OCI-M1 (cell line): ENCODE data around the gene ADAMTS12.
"Not testable (repeated sequence)": the region's sequence is repeated elsewhere in the genome, so short reads cannot be mapped to it uniquely, and the experiment has no call there.

ENCODE experiments used
- DNase-seq: peaks from one replicate; lab custom pipeline; 2025; lab: John Stamatoyannopoulos, UW

ADAMTS12 gene

GRCh38 chr5:33906248-33906647 is 14.5 kb upstream of the ADAMTS12 start:
- peak; percentile 5 for DNase-seq

- no peak for DNase-seq
Measured at GRCh38 chr5:33905381-33905780, 13.6 kb upstream of the ADAMTS12 start.

GRCh38 chr5:33903118-33903517 is 11.3 kb upstream of the ADAMTS12 start:
- DNase-seq, result no peak

- DNase-seq, result no peak
Measured at GRCh38 chr5:33901156-33901555, 9.4 kb upstream of the ADAMTS12 start.

GRCh38 chr5:33894566-33894965 is 2.8 kb upstream of the ADAMTS12 start:
- DNase-seq, result no peak

GRCh38 chr5:33892620-33893137 is 889 bp upstream of the ADAMTS12 start:
- DNase-seq, result no peak

GRCh38 chr5:33891446-33891787 is 373 bp downstream of the ADAMTS12 start:
- no peak for DNase-seq

GRCh38 chr5:33890131-33891032 is 1.4 kb downstream of the ADAMTS12 start:
- DNase-seq, result no peak

- no peak for DNase-seq
Measured at GRCh38 chr5:33888587-33888986, 3.2 kb downstream of the ADAMTS12 start.

GRCh38 chr5:33887268-33887667 is 4.5 kb downstream of the ADAMTS12 start:
- DNase-seq, result no peak

GRCh38 chr5:33886283-33886682 is 5.5 kb downstream of the ADAMTS12 start:
- DNase-seq, result no peak

- no peak for DNase-seq
Measured at GRCh38 chr5:33885679-33886078, 6.1 kb downstream of the ADAMTS12 start.

GRCh38 chr5:33883482-33883881 is 8.3 kb downstream of the ADAMTS12 start:
- no peak for DNase-seq

GRCh38 chr5:33880319-33880718 is 11.5 kb downstream of the ADAMTS12 start:
- no peak for DNase-seq

GRCh38 chr5:33877449-33877848 is 14.3 kb downstream of the ADAMTS12 start:
- DNase-seq, result no peak

GRCh38 chr5:33867241-33867640 is 24.5 kb downstream of the ADAMTS12 start:
- no peak for DNase-seq

GRCh38 chr5:33859177-33859576 is 32.6 kb downstream of the ADAMTS12 start:
- not testable (repeated sequence) for DNase-seq

GRCh38 chr5:33857037-33857436 is 34.8 kb downstream of the ADAMTS12 start:
- no peak for DNase-seq

GRCh38 chr5:33855396-33855795 is 36.4 kb downstream of the ADAMTS12 start:
- DNase-seq, result no peak

GRCh38 chr5:33854733-33855151 is 37.0 kb downstream of the ADAMTS12 start:
- DNase-seq, result no peak

GRCh38 chr5:33852837-33853236 is 39.0 kb downstream of the ADAMTS12 start:
- no peak for DNase-seq

GRCh38 chr5:33852319-33852718 is 39.5 kb downstream of the ADAMTS12 start:
- no peak for DNase-seq

GRCh38 chr5:33850100-33850594 is 41.6 kb downstream of the ADAMTS12 start:
- DNase-seq, result peak; percentile 9

- DNase-seq, result no peak
Measured at GRCh38 chr5:33848554-33848953, 43.2 kb downstream of the ADAMTS12 start.
